Chondrocyte (in vitro differentiated cells): ENCODE measurements around the gene MARCHF10. TPM values are rescaled to one million over a fixed set of nuclear protein-coding genes. Genes with fewer than 3 reads are reported as not detected.
A peak's percentile ranks its signal among the peaks of the same experiment; 100 is the strongest.

ENCODE experiments used
- DNase-seq: peaks from one replicate; pipeline ENCODE4 v3.0.0; 2021; ENCODE audit warnings: mixed read lengths, low spot score
- H3K27ac Mint-ChIP-seq: one replicate; pipeline ENCODE4 v1.8.0; 2021; ENCODE audit warnings: mild to moderate bottlenecking, moderate library complexity, mixed read lengths; ENCODE audit not compliant: unreplicated experiment
- H3K27me3 Mint-ChIP-seq: 2 replicates; pipeline ENCODE4 v1.8.0; 2021; ENCODE audit warnings: low read depth, mixed read lengths
- H3K36me3 Mint-ChIP-seq: 2 replicates; pipeline ENCODE4 v1.8.0; 2021; ENCODE audit warnings: low read depth, mixed read lengths
- H3K4me1 Mint-ChIP-seq: 2 replicates; pipeline ENCODE4 v1.8.0; 2021; ENCODE audit warnings: low read depth, mild to moderate bottlenecking, mixed read lengths
- H3K4me3 Mint-ChIP-seq: one replicate; pipeline ENCODE4 v1.8.0; 2021; ENCODE audit warnings: mild to moderate bottlenecking, moderate library complexity, mixed read lengths; ENCODE audit not compliant: unreplicated experiment
- H3K9me3 Mint-ChIP-seq: 2 replicates; pipeline ENCODE4 v1.8.0; 2021; ENCODE audit warnings: low read depth, mixed read lengths
- CTCF ChIP-seq: fragments of 200-600 bp; sonication (generic); IDR thresholded peaks from 2 replicates; pipeline ENCODE4 v1.5.0; 2021; ENCODE audit warnings: antibody characterized with exemption, mild to moderate bottlenecking, moderate library complexity
- long read RNA-seq: library from polyadenylated mRNA; stranded (forward); transcript quantifications from one replicate; pipeline ENCODE4 v2.0.0, GENCODE V29; 2021
- total RNA-seq: library from RNA; stranded (reverse); gene quantifications from 3 replicates; pipeline ENCODE4 v1.2.1, GENCODE V29; 2021

Gene MARCHF10, protein sequence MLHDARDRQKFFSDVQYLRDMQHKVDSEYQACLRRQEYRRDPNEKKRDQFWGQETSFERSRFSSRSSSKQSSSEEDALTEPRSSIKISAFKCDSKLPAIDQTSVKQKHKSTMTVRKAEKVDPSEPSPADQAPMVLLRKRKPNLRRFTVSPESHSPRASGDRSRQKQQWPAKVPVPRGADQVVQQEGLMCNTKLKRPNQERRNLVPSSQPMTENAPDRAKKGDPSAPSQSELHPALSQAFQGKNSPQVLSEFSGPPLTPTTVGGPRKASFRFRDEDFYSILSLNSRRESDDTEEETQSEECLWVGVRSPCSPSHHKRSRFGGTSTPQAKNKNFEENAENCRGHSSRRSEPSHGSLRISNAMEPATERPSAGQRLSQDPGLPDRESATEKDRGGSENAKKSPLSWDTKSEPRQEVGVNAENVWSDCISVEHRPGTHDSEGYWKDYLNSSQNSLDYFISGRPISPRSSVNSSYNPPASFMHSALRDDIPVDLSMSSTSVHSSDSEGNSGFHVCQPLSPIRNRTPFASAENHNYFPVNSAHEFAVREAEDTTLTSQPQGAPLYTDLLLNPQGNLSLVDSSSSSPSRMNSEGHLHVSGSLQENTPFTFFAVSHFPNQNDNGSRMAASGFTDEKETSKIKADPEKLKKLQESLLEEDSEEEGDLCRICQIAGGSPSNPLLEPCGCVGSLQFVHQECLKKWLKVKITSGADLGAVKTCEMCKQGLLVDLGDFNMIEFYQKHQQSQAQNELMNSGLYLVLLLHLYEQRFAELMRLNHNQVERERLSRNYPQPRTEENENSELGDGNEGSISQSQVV
- total RNA-seq, result 0.17 TPM in 1 of 3 replicates, not detected in the others
- long read RNA-seq, result 0 reads

DNA sequence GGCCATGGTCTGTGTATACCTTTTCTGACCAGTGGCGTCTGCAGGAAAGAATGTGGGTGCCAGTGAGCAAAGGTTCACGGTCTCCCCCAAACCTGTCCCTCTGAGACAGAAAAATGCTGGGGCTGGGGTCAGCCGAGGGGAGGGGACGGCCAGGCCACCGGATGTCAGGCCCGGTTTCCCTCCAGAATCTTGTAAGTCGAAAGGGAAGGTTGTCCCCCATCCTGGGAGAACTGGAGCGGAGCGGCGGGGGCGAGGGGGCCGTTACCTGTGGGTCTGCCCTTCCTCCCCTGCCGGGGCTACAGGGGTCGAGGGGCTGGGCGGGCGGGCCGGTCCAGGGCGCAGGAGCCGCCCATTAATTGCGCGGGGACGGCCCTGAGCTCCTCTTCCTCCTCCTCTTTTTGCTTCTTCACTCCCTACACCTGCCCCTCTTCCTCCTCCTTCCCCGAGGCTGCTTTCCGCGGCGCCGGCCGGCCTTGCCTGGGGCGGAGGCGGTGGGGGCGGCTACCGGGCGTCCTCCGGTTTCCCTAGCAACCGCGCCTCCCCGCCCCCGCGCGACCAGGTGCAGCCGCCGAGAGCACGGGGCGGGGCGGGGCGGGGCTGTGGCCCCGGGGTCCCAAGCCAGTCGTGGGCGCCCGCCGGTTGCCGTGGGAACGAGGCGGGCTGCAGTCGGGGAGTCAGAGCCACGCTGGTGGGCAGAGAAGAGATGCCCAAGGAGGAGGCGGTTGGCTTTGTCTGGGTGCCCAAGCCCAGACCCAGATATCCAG, at the start of gene MARCHF10:
Gene MARCHF10, minus strand, starts transcription at position 503 of the 764 bp plus-strand sequence. CDS start 6,579 bp downstream, outside the sequence.
- H3K4me3 Mint-ChIP-seq, result peak within 1 kb of the TSS; percentile 40
- H3K36me3 Mint-ChIP-seq, result no peaks in the 10 kb centered on the region
- peaks cover 31% of the 10 kb centered on the region for H3K4me1 Mint-ChIP-seq
- no peaks in the 10 kb centered on the region for H3K27me3 Mint-ChIP-seq
- no peak within 1 kb of the TSS for H3K27ac Mint-ChIP-seq
- TF ChIP-seq CTCF, result no peak
- no peak for DNase-seq
- no peaks in the 10 kb centered on the region for H3K9me3 Mint-ChIP-seq

DNA sequence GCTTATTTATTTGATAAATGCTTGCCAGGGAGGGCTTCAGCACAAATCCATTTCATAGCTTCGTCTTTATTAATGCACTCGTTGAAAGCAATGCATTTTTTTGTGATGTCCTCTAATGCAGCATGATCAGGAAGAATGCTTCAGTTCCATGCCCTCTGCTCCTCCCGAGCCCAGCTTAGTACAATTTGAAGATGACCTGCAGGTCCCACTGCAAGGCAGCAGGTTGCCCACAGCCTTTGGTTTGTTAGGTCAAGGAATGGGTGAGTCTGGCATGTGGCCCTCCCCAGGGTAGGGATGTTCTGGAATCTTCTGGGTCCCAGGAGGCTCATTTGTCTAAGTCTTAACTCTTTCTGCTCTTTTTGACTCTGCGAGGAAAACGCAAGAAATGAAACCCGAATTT, 49.4 kb upstream of the MARCHF10 start:
- peaks cover 3% of the 10 kb centered on the region for H3K4me1 Mint-ChIP-seq
- DNase-seq, result no peak
- H3K36me3 Mint-ChIP-seq, result no peaks in the 10 kb centered on the region

DNA sequence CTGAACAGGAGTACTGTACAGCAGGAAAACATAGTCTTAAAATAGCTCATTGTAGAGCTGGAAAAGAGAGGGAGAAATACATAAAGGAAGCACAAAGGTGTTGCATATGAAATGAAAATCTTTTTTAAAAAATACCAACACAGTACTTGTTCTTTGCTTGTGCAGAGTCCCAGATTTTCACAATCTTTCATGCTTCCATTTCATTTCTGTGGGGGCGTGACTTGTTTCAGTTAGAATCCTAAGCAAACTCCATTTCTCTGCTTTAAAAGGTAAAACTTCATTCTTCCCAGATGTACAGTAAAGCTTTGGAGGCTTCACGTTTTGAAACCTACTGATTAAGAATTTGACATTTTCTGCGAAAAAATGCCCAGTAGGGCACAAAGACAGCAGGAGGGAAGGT, 48.5 kb upstream of the MARCHF10 start:
- H3K4me3 Mint-ChIP-seq, result no peak overlapping the region
- no peaks in the 10 kb centered on the region for H3K9me3 Mint-ChIP-seq
- no peak for DNase-seq
- no peak overlapping the region for H3K27ac Mint-ChIP-seq
- no peaks in the 10 kb centered on the region for H3K27me3 Mint-ChIP-seq
- no peak for TF ChIP-seq CTCF
- no peaks in the 10 kb centered on the region for H3K36me3 Mint-ChIP-seq
- peaks cover 3% of the 10 kb centered on the region for H3K4me1 Mint-ChIP-seq

More for the DNA sequence above, 49.4 kb upstream of the MARCHF10 start:
- H3K27ac Mint-ChIP-seq, result no peak overlapping the region
- no peak for TF ChIP-seq CTCF
- H3K27me3 Mint-ChIP-seq, result no peaks in the 10 kb centered on the region
- H3K9me3 Mint-ChIP-seq, result no peaks in the 10 kb centered on the region
- no peak overlapping the region for H3K4me3 Mint-ChIP-seq

- TF ChIP-seq CTCF, result no peak
- Mint-ChIP-seq H3K27me3 (no peaks in the 10 kb centered on the region), H3K36me3 (no peaks in the 10 kb centered on the region), H3K9me3 (no peaks in the 10 kb centered on the region), H3K4me1 (peaks cover 3% of the 10 kb centered on the region), H3K4me3 (no peak overlapping the region), H3K27ac (no peak overlapping the region)
- DNase-seq, result no peak
Observed at GRCh38 chr17:62855156-62855555, 47.0 kb upstream of the MARCHF10 start.
